Stimulated activated CD4-positive, alpha-beta T cell treated with anti-CD3 and anti-CD28 coated beads, Interleukin-4, amount 100 ng/mL, for 48 hours (primary cell): ENCODE data around the gene REXO4.

ENCODE experiments used
- DNase-seq, 2 donors: peaks; one replicate each; pipeline ENCODE4 v3.0.0-alpha.2; 2020; ENCODE audit warnings: low read depth in 2 of 2

REXO4 gene

DNA sequence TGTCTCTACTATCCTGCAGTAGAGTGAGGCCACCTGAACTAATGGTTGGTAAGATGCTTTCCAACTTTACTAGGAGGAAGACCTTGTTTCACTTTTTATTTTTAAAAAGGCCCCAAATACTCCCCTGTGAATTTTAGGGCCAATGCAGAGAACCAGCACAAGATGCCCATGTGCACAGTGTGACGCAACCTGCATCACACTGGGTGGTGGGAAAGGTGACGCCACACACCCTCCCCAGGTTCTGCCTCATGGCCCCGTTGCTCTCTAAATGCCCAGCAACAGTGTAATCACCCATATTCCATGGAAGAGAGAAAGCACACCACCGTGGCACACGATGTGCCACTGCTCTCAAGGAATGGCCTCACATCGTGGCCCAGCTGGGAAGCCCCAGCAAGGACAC is 48.4 kb downstream of the REXO4 start:
- DNase-seq: no peak

GRCh38 chr9:133368249-133368881 is 49.4 kb downstream of the REXO4 start:
- DNase-seq: no peak

- no peak for DNase-seq
Observed at GRCh38 chr9:133367778-133368177, 50.0 kb downstream of the REXO4 start.

DNA sequence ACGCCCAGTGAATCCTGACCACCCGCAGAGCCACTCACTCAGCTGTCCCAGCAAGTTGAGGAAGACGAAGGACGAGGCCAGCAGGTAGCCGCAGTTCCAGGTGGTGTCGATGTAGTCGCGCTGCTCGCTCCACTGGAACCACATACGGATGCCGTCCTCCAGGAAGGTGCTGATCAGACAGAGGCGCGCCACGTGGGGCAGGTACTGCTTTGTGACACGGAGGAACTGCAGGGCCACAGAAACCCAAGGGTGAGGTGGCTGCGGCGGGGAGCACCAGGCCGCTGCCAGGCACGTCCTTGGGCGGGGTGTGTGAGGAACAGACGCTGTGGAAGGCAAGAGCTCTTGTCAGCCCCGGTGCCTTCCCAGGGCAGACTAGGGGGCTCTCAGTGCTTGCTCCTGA is 50.6 kb downstream of the REXO4 start:
- no peak for DNase-seq

DNA sequence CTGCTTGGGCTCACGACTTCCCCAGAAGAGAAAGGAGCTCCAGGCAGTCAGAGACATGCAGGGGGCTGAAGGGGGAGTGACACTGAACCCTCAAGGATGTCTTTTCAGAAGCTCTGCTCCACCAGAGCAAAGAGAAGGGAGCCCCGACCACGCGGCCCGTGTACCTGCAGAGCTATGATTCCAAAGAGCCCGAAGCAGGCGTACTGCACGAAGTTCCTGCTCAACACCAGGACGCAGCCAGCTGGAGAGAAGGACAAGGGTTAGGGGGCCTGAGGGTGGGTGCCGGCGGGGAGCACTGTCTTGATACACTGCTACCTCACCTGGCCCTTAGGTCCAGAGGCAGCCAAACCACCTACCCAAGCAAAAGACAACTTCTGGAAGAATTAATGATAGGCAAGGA is 51.4 kb downstream of the REXO4 start:
- DNase-seq: no peak

GRCh38 chr9:133362359-133363044 is 55.3 kb downstream of the REXO4 start:
- no peak for DNase-seq

GRCh38 chr9:133361507-133362092 is 56.2 kb downstream of the REXO4 start:
- no peak for DNase-seq

DNA sequence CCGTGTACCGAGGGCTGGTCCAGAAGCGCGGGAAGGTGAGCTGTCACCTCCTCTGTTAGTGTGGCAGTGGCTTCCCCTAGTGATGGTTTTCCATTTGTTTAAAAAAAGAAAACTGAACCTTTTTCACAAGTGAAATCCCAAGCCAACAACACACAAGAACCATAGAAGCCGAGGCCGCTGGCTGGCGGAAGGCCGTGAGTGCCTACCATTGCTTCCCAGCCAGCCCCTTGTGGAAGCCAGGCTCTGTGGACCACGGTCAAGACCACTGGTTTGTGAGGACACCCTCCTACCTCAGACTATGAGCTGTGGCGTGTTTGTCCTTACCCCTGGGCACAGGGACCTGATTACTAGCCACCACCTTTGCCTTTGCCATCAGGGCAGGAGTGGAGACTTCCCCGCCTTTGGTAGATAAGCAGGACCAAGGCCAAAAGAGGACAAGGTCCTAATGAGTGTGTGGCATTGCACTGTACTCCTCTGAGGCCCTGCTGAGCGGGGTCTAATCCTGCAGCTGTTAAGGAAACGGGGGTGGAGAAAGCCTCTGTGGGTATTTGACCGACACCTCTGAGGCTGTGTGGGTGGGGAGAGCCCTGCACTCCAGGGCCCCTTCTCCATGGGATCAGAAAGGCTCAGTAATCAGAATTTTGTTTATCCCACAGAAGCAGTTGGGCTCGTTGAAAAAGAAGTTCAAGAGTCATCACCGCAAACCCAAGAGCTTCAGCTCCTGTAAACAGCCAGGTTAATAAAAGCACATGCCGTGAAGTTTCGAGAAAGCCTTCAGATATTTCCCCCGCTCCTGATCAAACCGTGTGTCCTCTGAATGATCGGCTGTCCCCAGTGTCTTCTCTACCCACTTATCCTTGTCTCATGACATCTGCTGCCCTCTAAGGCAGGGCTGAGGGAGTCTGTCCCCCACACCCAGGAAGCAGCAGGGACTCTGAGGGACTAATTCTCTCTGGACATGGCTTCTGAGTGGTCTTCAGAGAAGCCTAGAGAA is 57.1 kb downstream of the REXO4 start:
- no peak for DNase-seq

DNA sequence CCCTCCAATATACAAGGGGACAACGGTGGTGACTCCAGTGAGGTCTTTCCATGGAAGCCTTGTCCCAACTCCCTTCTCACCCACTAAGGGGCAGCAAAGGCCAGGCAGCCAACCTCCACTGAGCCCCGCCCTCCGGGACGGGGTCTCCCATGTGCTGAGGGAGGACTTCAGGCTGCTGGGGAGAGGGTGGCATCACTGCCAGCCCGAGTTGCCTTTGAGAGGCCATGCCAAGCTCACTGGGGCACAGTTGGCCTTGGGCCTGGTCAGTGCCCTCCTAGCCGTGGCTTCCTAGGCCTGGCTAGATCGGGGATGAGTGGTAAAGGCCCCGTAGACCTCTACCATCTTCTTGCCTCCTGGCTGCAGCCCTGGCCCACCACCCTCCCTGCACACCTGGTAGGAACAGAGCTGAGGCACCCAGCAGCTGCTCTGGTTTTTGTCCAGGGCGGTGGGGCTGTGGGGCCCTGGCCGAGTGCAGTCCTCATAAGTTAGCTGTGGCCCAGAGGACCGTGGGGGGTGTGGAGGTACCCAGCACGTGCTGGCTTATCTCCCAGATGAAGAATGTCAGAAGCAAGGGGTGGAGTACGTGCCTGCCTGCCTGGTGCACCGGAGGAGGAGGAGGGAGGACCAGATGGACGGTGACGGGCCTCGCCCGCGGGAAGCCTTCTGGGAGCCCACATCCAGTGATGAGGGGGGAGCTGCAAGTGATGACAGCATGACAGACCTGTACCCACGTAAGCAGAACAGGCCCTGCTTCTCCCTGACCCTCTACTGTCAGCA is 58.2 kb downstream of the REXO4 start:
- no peak for DNase-seq

GRCh38 chr9:133357656-133358055 is 60.2 kb downstream of the REXO4 start:
- DNase-seq: no peak

GRCh38 chr9:133356391-133357091 is 61.3 kb downstream of the REXO4 start, which contains the start of the genes SURF1 and SURF2:
Gene SURF1, minus strand, starts transcription at chr9:133356487. Its CDS starts 34 bp downstream, at chr9:133356453.
Gene SURF2, plus strand, starts transcription at chr9:133356550. Its CDS starts 43 bp downstream, at chr9:133356593.
- peak; percentile 90 to 91 for DNase-seq
